ENCODE measurements around the gene GPR142.

GPR142 gene

GRCh38 chr17:74419928-74420411 lies 52.7 kb downstream of the GPR142 start:
- TF ChIP-seq, protein P1, sequence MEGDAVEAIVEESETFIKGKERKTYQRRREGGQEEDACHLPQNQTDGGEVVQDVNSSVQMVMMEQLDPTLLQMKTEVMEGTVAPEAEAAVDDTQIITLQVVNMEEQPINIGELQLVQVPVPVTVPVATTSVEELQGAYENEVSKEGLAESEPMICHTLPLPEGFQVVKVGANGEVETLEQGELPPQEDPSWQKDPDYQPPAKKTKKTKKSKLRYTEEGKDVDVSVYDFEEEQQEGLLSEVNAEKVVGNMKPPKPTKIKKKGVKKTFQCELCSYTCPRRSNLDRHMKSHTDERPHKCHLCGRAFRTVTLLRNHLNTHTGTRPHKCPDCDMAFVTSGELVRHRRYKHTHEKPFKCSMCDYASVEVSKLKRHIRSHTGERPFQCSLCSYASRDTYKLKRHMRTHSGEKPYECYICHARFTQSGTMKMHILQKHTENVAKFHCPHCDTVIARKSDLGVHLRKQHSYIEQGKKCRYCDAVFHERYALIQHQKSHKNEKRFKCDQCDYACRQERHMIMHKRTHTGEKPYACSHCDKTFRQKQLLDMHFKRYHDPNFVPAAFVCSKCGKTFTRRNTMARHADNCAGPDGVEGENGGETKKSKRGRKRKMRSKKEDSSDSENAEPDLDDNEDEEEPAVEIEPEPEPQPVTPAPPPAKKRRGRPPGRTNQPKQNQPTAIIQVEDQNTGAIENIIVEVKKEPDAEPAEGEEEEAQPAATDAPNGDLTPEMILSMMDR (IDR thresholded peaks at IDR 0.05; ENCODE audit: control insufficient read depth, extremely low read depth, insufficient read depth) = no peak
- DNase-seq (ENCODE audit: low read depth) = no peak
- H3K4me3 ChIP-seq (ENCODE audit: low read depth, low read length) = no peak overlapping the region

Measured in LNCaP clone FGC (cell line).